Parathyroid adenoma (tissue), 2 donors: ENCODE measurements around the gene DNAJC16.
"Not testable (repeated sequence)": the region's sequence is repeated elsewhere in the genome, so short reads cannot be mapped to it uniquely, and the experiment has no call there.

Experiments used
- H2AFZ ChIP-seq: fragments of 300-600 bp; sonication (generic); one replicate; pipeline ENCODE4 v1.7.0; 2017; ENCODE audit warnings: antibody characterized with exemption, mild to moderate bottlenecking
- H3K27ac ChIP-seq: fragments of 300-600 bp; sonication (generic); one replicate; pipeline ENCODE4 v1.7.0; 2017
- H3K27me3 ChIP-seq: fragments of 300-600 bp; sonication (generic); one replicate; pipeline ENCODE4 v1.7.0; 2017; ENCODE audit warnings: low read length; ENCODE audit not compliant: control insufficient read depth, insufficient read depth
- H3K36me3 ChIP-seq: fragments of 300-600 bp; sonication (generic); one replicate; pipeline ENCODE4 v1.7.0; 2017; ENCODE audit warnings: low read length; ENCODE audit not compliant: control insufficient read depth, insufficient read depth
- H3K4me1 ChIP-seq: fragments of 300-600 bp; sonication (generic); one replicate; pipeline ENCODE4 v1.7.0; 2017; ENCODE audit warnings: control low read depth
- H3K4me2 ChIP-seq: fragments of 300-600 bp; sonication (generic); one replicate; pipeline ENCODE4 v1.7.0; 2017; ENCODE audit warnings: low read length
- H3K4me3 ChIP-seq: fragments of 300-600 bp; sonication (generic); one replicate; pipeline ENCODE4 v1.7.0; 2017; ENCODE audit warnings: low read depth, low read length
- H3K79me2 ChIP-seq: fragments of 300-600 bp; sonication (generic); one replicate; pipeline ENCODE4 v1.7.0; 2017; ENCODE audit warnings: control low read depth
- H3K9ac ChIP-seq: fragments of 300-600 bp; sonication (generic); one replicate; pipeline ENCODE4 v1.7.0; 2017; ENCODE audit warnings: mild to moderate bottlenecking
- H3K9me3 ChIP-seq: fragments of 300-600 bp; sonication (generic); one replicate; pipeline ENCODE4 v1.7.0; 2017; ENCODE audit warnings: low read length; ENCODE audit not compliant: control insufficient read depth
- CTCF ChIP-seq: fragments of 300-600 bp; sonication (generic); IDR thresholded peaks from one replicate; pipeline ENCODE4 v1.7.0; 2017; ENCODE audit warnings: antibody characterized with exemption, mild to moderate bottlenecking
- donor health status: primary hyperparathyroidism.

DNAJC16 gene

GRCh38 chr1:15483971-15484370 lies 42.7 kb upstream of the DNAJC16 start:
- Histone ChIP-seq H3K4me2 (no peak overlapping the region), H3K4me1 (no peaks in the 10 kb centered on the region), H3K79me2 (no peaks in the 10 kb centered on the region), H3K27ac (no peak overlapping the region), H3K36me3 (no peaks in the 10 kb centered on the region), H3K4me3 (no peak overlapping the region), H2AFZ (no peak overlapping the region), H3K27me3 (no peaks in the 10 kb centered on the region), H3K9ac (no peak overlapping the region), H3K9me3 (no peaks in the 10 kb centered on the region)
- no peak for TF ChIP-seq CTCF

GRCh38 chr1:15484443-15484842 lies 42.2 kb upstream of the DNAJC16 start:
- not testable (repeated sequence) for H3K9ac ChIP-seq, H3K4me1 ChIP-seq, H3K79me2 ChIP-seq, H3K9me3 ChIP-seq, H3K4me2 ChIP-seq, H3K27me3 ChIP-seq, H2AFZ ChIP-seq, H3K27ac ChIP-seq, H3K36me3 ChIP-seq, H3K4me3 ChIP-seq

- Histone ChIP-seq H3K79me2 (no peaks in the 10 kb centered on the region), H3K27me3 (no peaks in the 10 kb centered on the region), H3K4me1 (no peaks in the 10 kb centered on the region), H3K36me3 (no peaks in the 10 kb centered on the region), H3K4me2 (no peak overlapping the region), H2AFZ (no peak overlapping the region), H3K27ac (no peak overlapping the region), H3K9me3 (no peaks in the 10 kb centered on the region), H3K4me3 (no peak overlapping the region), H3K9ac (no peak overlapping the region)
- no peak for TF ChIP-seq CTCF
Observed at GRCh38 chr1:15485636-15486035, 41.0 kb upstream of the DNAJC16 start.

GRCh38 chr1:15486844-15487610 lies 39.6 kb upstream of the DNAJC16 start:
- H3K27me3 ChIP-seq, H3K4me2 ChIP-seq, H3K79me2 ChIP-seq, H3K4me3 ChIP-seq, H3K27ac ChIP-seq, H3K9ac ChIP-seq, H3K36me3 ChIP-seq, H3K4me1 ChIP-seq, H3K9me3 ChIP-seq, H2AFZ ChIP-seq: not testable (repeated sequence)

GRCh38 chr1:15488371-15488770 lies 38.3 kb upstream of the DNAJC16 start:
- Histone ChIP-seq H2AFZ (no peak overlapping the region), H3K4me1 (no peaks in the 10 kb centered on the region), H3K9me3 (no peaks in the 10 kb centered on the region), H3K4me3 (no peak overlapping the region), H3K27ac (no peak overlapping the region), H3K27me3 (no peaks in the 10 kb centered on the region), H3K9ac (no peak overlapping the region), H3K79me2 (no peaks in the 10 kb centered on the region), H3K4me2 (no peak overlapping the region), H3K36me3 (no peaks in the 10 kb centered on the region)
- no peak for TF ChIP-seq CTCF
